H1 (cell line): ENCODE data around the gene SP5. TPM values are rescaled to one million over a fixed set of nuclear protein-coding genes. Genes with fewer than 3 reads are reported as not detected.

Experiments used
- CTCF ChIA-PET: fragments of 300-600 bp; sonication (Branson Sonifier 250); formaldehyde crosslinking; loops from one replicate; lab custom pipeline; 2021; ENCODE audit not compliant: partially characterized antibody; lab: Charles Lee
- POLR2A ChIA-PET: fragments of 300-600 bp; sonication (Branson Sonifier 250); formaldehyde crosslinking; loops from one replicate; lab custom pipeline; 2021; ENCODE audit warnings: inconsistent platforms; ENCODE audit not compliant: partially characterized antibody; lab: Charles Lee
- DNase-seq, 2 experiments: peaks; one replicate each; pipeline versions ENCODE4 v3.0.0 to v3.0.0-alpha.2; 2010 to 2022; ENCODE audit warnings: low spot score in 2 of 2, low read depth in 1 of 2, mixed read lengths in 1 of 2
- FAIRE-seq: peaks from 2 replicates; lab custom pipeline; 2011; peaks lifted over from hg19 to GRCh38; lab: Jason Lieb, UNC
- H2AFZ ChIP-seq: 2 replicates; pipeline ENCODE4 v1.8.1; 2012; ENCODE audit warnings: low read length, inconsistent platforms
- H2AK5ac ChIP-seq: 2 replicates; pipeline ENCODE4 v1.6.1; 2013; ENCODE audit warnings: low read depth, low read length
- H2BK120ac ChIP-seq: replicated peaks from 2 replicates; pipeline ENCODE3; 2013; ENCODE audit warnings: low read depth, low read length, inconsistent platforms
- H2BK12ac ChIP-seq: 2 replicates; pipeline ENCODE4 v1.6.1; 2013; ENCODE audit warnings: low read depth, low read length
- H2BK15ac ChIP-seq: 2 replicates; pipeline ENCODE4 v1.6.1; 2013; ENCODE audit warnings: low read length
- H2BK20ac ChIP-seq: 2 replicates; pipeline ENCODE4 v1.6.1; 2013; ENCODE audit warnings: low read length
- H2BK5ac ChIP-seq: 2 replicates; pipeline ENCODE4 v1.6.1; 2013; ENCODE audit warnings: low read depth, low read length
- H3K14ac ChIP-seq: 2 replicates; pipeline ENCODE4 v1.6.1; 2013; ENCODE audit warnings: inconsistent platforms; ENCODE audit not compliant: insufficient read length
- H3K18ac ChIP-seq: 2 replicates; pipeline ENCODE4 v1.6.1; 2013; ENCODE audit warnings: low read length; ENCODE audit errors: extremely low read depth
- H3K23ac ChIP-seq: 2 replicates; pipeline ENCODE4 v1.6.1; 2013; ENCODE audit warnings: inconsistent platforms; ENCODE audit not compliant: insufficient read length
- H3K23me2 ChIP-seq: 2 replicates; pipeline ENCODE4 v1.6.1; 2013; ENCODE audit warnings: low read depth, low read length
- H3K27ac ChIP-seq: 2 replicates; pipeline ENCODE4 v1.6.1; 2011; ENCODE audit warnings: low read depth, low read length, inconsistent platforms
- H3K27me3 ChIP-seq, 4 experiments: replicated peaks in 1 of 4; 1 replicate in 1 of 4; 2 replicates in 3 of 4; pipeline versions ENCODE4 v1.6.1 to v1.8.1; 2011 to 2013; ENCODE audit warnings: low read length in 3 of 4, mild to moderate bottlenecking in 3 of 4, inconsistent platforms in 2 of 4, mixed read lengths in 2 of 4, moderate library complexity in 1 of 4; ENCODE audit not compliant: control insufficient read depth in 3 of 4, insufficient read depth in 3 of 4; ENCODE audit errors: extremely low read depth in 1 of 4
- H3K36me3 ChIP-seq, 4 experiments: 2 replicates each; pipeline versions ENCODE4 v1.6.1 to v1.8.1; 2011 to 2013; ENCODE audit warnings: mild to moderate bottlenecking in 4 of 4, low read length in 3 of 4, moderate library complexity in 2 of 4, control low read depth in 1 of 4, inconsistent platforms in 1 of 4; ENCODE audit not compliant: insufficient read depth in 4 of 4, control insufficient read depth in 2 of 4
- H3K4ac ChIP-seq: replicated peaks from 2 replicates; pipeline ENCODE3; 2013; ENCODE audit warnings: low read length, low read depth, mixed read lengths, inconsistent platforms; ENCODE audit not compliant: insufficient read length
- H3K4me1 ChIP-seq, 4 experiments: replicated peaks in 1 of 4; 1 replicate in 1 of 4; 2 replicates in 3 of 4; pipeline versions ENCODE4 v1.6.1 to v1.8.1; 2011 to 2013; ENCODE audit warnings: low read length in 3 of 4, inconsistent platforms in 2 of 4, mixed read lengths in 1 of 4; ENCODE audit not compliant: insufficient read depth in 4 of 4, control insufficient read depth in 3 of 4
- H3K4me2 ChIP-seq, 2 experiments: 2 replicates each; pipeline versions ENCODE4 v1.6.1 to v1.8.1; 2011 to 2013; ENCODE audit warnings: low read depth in 2 of 2, low read length in 2 of 2, control low read depth in 1 of 2, inconsistent platforms in 1 of 2, mild to moderate bottlenecking in 1 of 2; ENCODE audit not compliant: insufficient read depth in 1 of 2
- H3K4me3 ChIP-seq, 4 experiments: fragments of 200-600, 300-600 bp in 1 of 4; sonication (generic), shearing (Covaris generic), sonication (Bioruptor Twin) in 1 of 4; 2 replicates each; pipeline versions ENCODE4 v1.5.1 to v1.8.1; 2011 to 2016; ENCODE audit warnings: low read length in 4 of 4, low read depth in 3 of 4, control low read depth in 2 of 4, inconsistent platforms in 2 of 4, mild to moderate bottlenecking in 2 of 4, mixed read lengths in 1 of 4, moderate library complexity in 1 of 4; ENCODE audit not compliant: insufficient read depth in 2 of 4; ENCODE audit errors: extremely low read depth in 1 of 4
- H3K56ac ChIP-seq: replicated peaks from 2 replicates; pipeline ENCODE3; 2013; ENCODE audit warnings: low read depth, mild to moderate bottlenecking, mixed read lengths, low read length, inconsistent platforms; ENCODE audit not compliant: insufficient read length
- H3K79me1 ChIP-seq: 2 replicates; pipeline ENCODE4 v1.6.1; 2013; ENCODE audit warnings: low read depth, low read length, control low read depth
- H3K79me2 ChIP-seq, 2 experiments: 2 replicates each; pipeline versions ENCODE4 v1.6.1 to v1.8.1; 2012 to 2013; ENCODE audit warnings: low read length in 2 of 2, mild to moderate bottlenecking in 2 of 2, inconsistent platforms in 1 of 2; ENCODE audit not compliant: insufficient read depth in 2 of 2, control insufficient read depth in 1 of 2
- H3K9ac ChIP-seq, 4 experiments: replicated peaks in 1 of 4; 1 replicate in 1 of 4; 2 replicates in 3 of 4; pipeline versions ENCODE4 v1.6.1 to v1.8.1; 2011 to 2013; ENCODE audit warnings: low read depth in 3 of 4, low read length in 3 of 4, control low read depth in 2 of 4, mild to moderate bottlenecking in 2 of 4, moderate library complexity in 2 of 4, inconsistent platforms in 1 of 4; ENCODE audit errors: extremely low read depth in 1 of 4
- H3K9me3 ChIP-seq, 2 experiments: 2 replicates each; pipeline versions ENCODE4 v1.6.1 to v1.8.1; 2012 to 2013; ENCODE audit warnings: mild to moderate bottlenecking in 2 of 2, moderate library complexity in 2 of 2, control low read depth in 1 of 2, inconsistent platforms in 1 of 2, low read depth in 1 of 2, low read length in 1 of 2, mixed read lengths in 1 of 2; ENCODE audit not compliant: insufficient read depth in 2 of 2
- H4K20me1 ChIP-seq, 2 experiments: replicated peaks in 1 of 2; 2 replicates each; pipeline versions ENCODE3 to v1.8.1; 2011 to 2013; ENCODE audit warnings: inconsistent platforms in 2 of 2, low read length in 2 of 2, mild to moderate bottlenecking in 1 of 2; ENCODE audit not compliant: insufficient read depth in 2 of 2, control insufficient read depth in 1 of 2
- H4K5ac ChIP-seq: 2 replicates; pipeline ENCODE4 v1.6.1; 2013; ENCODE audit warnings: low read length, low read depth, mixed read lengths, inconsistent platforms; ENCODE audit not compliant: insufficient read length
- H4K8ac ChIP-seq: 2 replicates; pipeline ENCODE4 v1.8.0; 2013; ENCODE audit warnings: mild to moderate bottlenecking, moderate library complexity, low read length, inconsistent platforms; ENCODE audit not compliant: insufficient read depth; ENCODE audit errors: extremely low read depth
- H4K91ac ChIP-seq: replicated peaks from 2 replicates; pipeline ENCODE3; 2013; ENCODE audit warnings: low read length, mixed read lengths, inconsistent platforms; ENCODE audit not compliant: insufficient read length
- SIX5 ChIP-seq: IDR thresholded peaks from 2 replicates; pipeline ENCODE4 v1.6.1; 2011; ENCODE audit warnings: mild to moderate bottlenecking, low read depth, low read length
- WGBS, 2 experiments: shearing (Covaris generic) in 1 of 2; methylation state at CpG; one replicate each; pipeline versions ENCODE4 v1.1.6 to v1.1.7; 2013 to 2015; ENCODE audit warnings: low lambda C conversion rate in 2 of 2, mixed read lengths in 2 of 2, inconsistent platforms in 1 of 2, low coverage in 1 of 2, missing lambda C conversion rate in 1 of 2; ENCODE audit not compliant: insufficient replicate concordance in 2 of 2, insufficient coverage in 1 of 2, insufficient read length in 1 of 2; ENCODE audit errors: extremely low coverage in 1 of 2, missing lambda C conversion rate in 1 of 2; 5-methylcytosine and 5-hydroxymethylcytosine counted together
- polyA plus RNA-seq, 7 experiments: library from polyadenylated mRNA; depleted of rRNA in 3 of 7; stranded (reverse) in 5 of 7; unstranded in 2 of 7; fragments of >200 nt in 5 of 7; fragments of 200-250 nt in 2 of 7; gene quantifications; 1 replicate in 5 of 7; 2 replicates in 1 of 7; 4 replicates in 1 of 7; pipeline versions ENCODE4 v1.2.1 to v1.2.3, GENCODE V29; 2011 to 2013; ENCODE audit warnings: missing spikeins in 2 of 7, mixed read lengths in 2 of 7
- total RNA-seq: library from RNA; stranded (reverse); fragmentation: NEBNext Ultra II Directional; extraction: Animal tissue kit (Norgen Biotek cat#: 25700); gene quantifications from 2 replicates; pipeline ENCODE4 v1.2.1, GENCODE V29; 2021

The SP5 gene
- total and polyA plus RNA-seq, 2 of the 8 experiments (the other 6 are each of a cell fraction or from before 2014, with no cell fraction given), result 0.17 TPM; not detected in 1

GRCh38 chr2:170764880-170765261 lies 49.7 kb downstream of the SP5 start:
- H2BK12ac ChIP-seq, result no peak overlapping the region
- peak; percentile 81 for FAIRE-seq
- no peak overlapping the region for H2BK15ac ChIP-seq
- no peaks in the 10 kb centered on the region for H3K9me3 ChIP-seq
- no peak overlapping the region for H2AK5ac ChIP-seq
- 12% methylated on average over 2 of the region's 2 CpGs; no CpG with 5 or more reads in 1 of the 2 experiments for WGBS, 2 experiments
- no peak overlapping the region for H4K5ac ChIP-seq
- H3K4me1 ChIP-seq, result peaks cover 0 to 6% (median 3%) of the 10 kb centered on the region in 4 experiments; a peak in 5 of 7 replicates
- H3K4ac ChIP-seq, result no peak overlapping the region
- H3K56ac ChIP-seq, result no peak overlapping the region
- no peaks in the 10 kb centered on the region; the same call in 1 of the 2 replicates for H3K23me2 ChIP-seq
- H2BK20ac ChIP-seq, result peak overlapping the region; percentile 62; the same call in 1 of the 2 replicates
- no peaks in the 10 kb centered on the region for H3K27me3 ChIP-seq
- H3K18ac ChIP-seq, result no peak overlapping the region
- H3K79me1 ChIP-seq, result no peaks in the 10 kb centered on the region
- H3K14ac ChIP-seq, result no peak overlapping the region
- no peak overlapping the region for H4K91ac ChIP-seq
- ChIA-PET POLR2A (no interaction called here), CTCF (interaction anchor here (1.1 kb wide), 1 partner anchor 47 kb away, joined by 3 read pairs; no protein-coding TSS in a partner anchor)
- peak overlapping the region in 1 of 4 experiments; percentile 16; a peak in 2 of 8 replicates for H3K4me3 ChIP-seq
- DNase-seq, result no peak
- H2AFZ ChIP-seq, result no peak overlapping the region
- no peak overlapping the region for H3K9ac ChIP-seq
- peak overlapping the region; percentile 54; the same call in 1 of the 2 replicates for H2BK5ac ChIP-seq
- H3K4me2 ChIP-seq, result peak overlapping the region; percentile 40 to 48
- H3K79me2 ChIP-seq, result no peaks in the 10 kb centered on the region
- no peak overlapping the region for H2BK120ac ChIP-seq
- H4K8ac ChIP-seq, result no peak overlapping the region
- no peak overlapping the region for H3K23ac ChIP-seq
- no peaks in the 10 kb centered on the region for H4K20me1 ChIP-seq
- H3K36me3 ChIP-seq, result no peaks in the 10 kb centered on the region
- no peak overlapping the region for H3K27ac ChIP-seq
- TF ChIP-seq SIX5, result no peak
